Psoas muscle (tissue), 8 donors: ENCODE data around the gene RBBP8NL. TPM values are rescaled to one million over a fixed set of nuclear protein-coding genes. Genes with fewer than 3 reads are reported as not detected.
A peak's percentile ranks its signal among the peaks of the same experiment; 100 is the strongest.

Source experiments
- ATAC-seq, 4 donors: fragments of 200-7000 bp; cut with Tn5 transposase; one replicate each; pipeline ENCODE4 v1.9.1; 2020; ENCODE audit warnings: moderate library complexity in 3 of 4, mild to moderate bottlenecking in 2 of 4
- DNase-seq, 2 donors: peaks; one replicate each; pipeline ENCODE4 v3.0.0-alpha.2; 2020
- H3K27ac ChIP-seq: fragments of 200-600 bp; one replicate; pipeline ENCODE4 v1.8.0; 2022
- H3K27me3 ChIP-seq, 3 donors: fragments of 200-600 bp in 1 of 3; one replicate each; pipeline versions ENCODE4 v1.6.1 to v1.8.0; 2013 to 2022; ENCODE audit warnings: low read length in 2 of 3, mild to moderate bottlenecking in 2 of 3, moderate library complexity in 1 of 3; ENCODE audit not compliant: insufficient read depth in 3 of 3
- H3K36me3 ChIP-seq, 2 donors: fragments of 200-600 bp in 1 of 2; one replicate each; pipeline versions ENCODE4 v1.6.1 to v1.8.0; 2013 to 2022; ENCODE audit warnings: low read depth in 1 of 2, mild to moderate bottlenecking in 1 of 2, moderate library complexity in 1 of 2; ENCODE audit not compliant: insufficient read depth in 1 of 2
- H3K4me1 ChIP-seq: fragments of 200-600 bp; one replicate; pipeline ENCODE4 v1.8.0; 2022
- H3K4me3 ChIP-seq: fragments of 200-600 bp; one replicate; pipeline ENCODE4 v1.8.0; 2022; ENCODE audit warnings: mild to moderate bottlenecking
- H3K9me3 ChIP-seq: fragments of 200-600 bp; one replicate; pipeline ENCODE4 v1.8.0; 2022
- WGBS, 3 donors: extraction: QIAGEN DNeasy Blood & Tissue Kit; methylation state at CpG; one replicate each; pipeline versions ENCODE4 v1.1.6 to v1.1.7; 2013; 5-methylcytosine and 5-hydroxymethylcytosine counted together
- intact Hi-C, 2 donors: fragments of 100-400 bp; cut with DNase I; formaldehyde crosslinking; loops; one replicate each; pipeline versions ENCODE4 v1.11.0 to v1.14.2; 2022
- long read RNA-seq, 2 donors: library from polyadenylated mRNA; unstranded; transcript quantifications; one replicate each; pipeline ENCODE4 v2.0.0, GENCODE V29; 2021
- polyA plus RNA-seq, 3 donors: library from polyadenylated mRNA; stranded (reverse); fragments of 200-250 nt; gene quantifications; one replicate each; pipeline ENCODE4 v1.2.3, GENCODE V29; 2013
- total RNA-seq, 4 donors: library from RNA; stranded (reverse); fragmentation: NEBNext Ultra II Directional in 2 of 4; extraction: Animal tissue kit (Norgen Biotek cat#: 25700) in 2 of 4; gene quantifications; one replicate each; pipeline versions ENCODE4 v1.2.1 to v1.2.4, GENCODE V29; 2021 to 2023
- TF ChIP-seq, protein P1 (sequence below): fragments of 200-600 bp; IDR thresholded peaks from one replicate; pipeline ENCODE4 v1.8.0; 2022; ENCODE audit warnings: antibody characterized with exemption
- donor health status: healthy with polysubstance abuse.
- donor health status: DM: no; HTN: no; CAD: no; lungs with moderate emphysema.
- donor health status: Bipolar disorder and iron deficiency.
- donor health status: healthy.
- donor health status: DM: yes; HTN: yes; CAD: no.
- donor health status: DM: no; HTN: no; CAD: no.
- donor health status: DM: no; HTN: no; CAD: no.
- donor health status: DM: yes; HTN: yes; CAD: no.

Gene RBBP8NL, protein sequence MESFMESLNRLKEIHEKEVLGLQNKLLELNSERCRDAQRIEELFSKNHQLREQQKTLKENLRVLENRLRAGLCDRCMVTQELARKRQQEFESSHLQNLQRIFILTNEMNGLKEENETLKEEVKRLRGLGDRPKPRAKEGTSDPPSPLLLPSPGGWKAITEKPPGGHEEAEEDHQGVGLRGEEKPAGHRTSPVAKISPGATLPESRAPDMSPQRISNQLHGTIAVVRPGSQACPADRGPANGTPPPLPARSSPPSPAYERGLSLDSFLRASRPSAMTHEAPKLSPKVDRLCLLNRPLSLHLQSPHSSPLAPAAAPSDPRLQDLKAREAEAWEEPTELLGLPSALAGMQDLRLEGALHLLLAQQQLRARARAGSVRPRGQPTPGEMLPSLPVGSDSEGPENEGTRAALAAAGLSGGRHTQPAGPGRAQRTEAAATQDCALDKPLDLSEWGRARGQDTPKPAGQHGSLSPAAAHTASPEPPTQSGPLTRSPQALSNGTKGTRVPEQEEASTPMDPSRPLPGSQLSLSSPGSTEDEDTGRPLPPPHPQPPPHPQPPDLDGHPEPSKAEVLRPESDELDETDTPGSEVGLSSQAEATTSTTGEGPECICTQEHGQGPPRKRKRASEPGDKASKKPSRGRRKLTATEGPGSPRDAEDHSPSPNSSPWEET
- not detected for total RNA-seq
- under 1 TPM in 2 of 3 donors, not detected in 1; 0.03 to 0.08 TPM for polyA plus RNA-seq
- long read RNA-seq, donor 1: 0 reads
- long read RNA-seq, donor 2: 0 reads

DNA sequence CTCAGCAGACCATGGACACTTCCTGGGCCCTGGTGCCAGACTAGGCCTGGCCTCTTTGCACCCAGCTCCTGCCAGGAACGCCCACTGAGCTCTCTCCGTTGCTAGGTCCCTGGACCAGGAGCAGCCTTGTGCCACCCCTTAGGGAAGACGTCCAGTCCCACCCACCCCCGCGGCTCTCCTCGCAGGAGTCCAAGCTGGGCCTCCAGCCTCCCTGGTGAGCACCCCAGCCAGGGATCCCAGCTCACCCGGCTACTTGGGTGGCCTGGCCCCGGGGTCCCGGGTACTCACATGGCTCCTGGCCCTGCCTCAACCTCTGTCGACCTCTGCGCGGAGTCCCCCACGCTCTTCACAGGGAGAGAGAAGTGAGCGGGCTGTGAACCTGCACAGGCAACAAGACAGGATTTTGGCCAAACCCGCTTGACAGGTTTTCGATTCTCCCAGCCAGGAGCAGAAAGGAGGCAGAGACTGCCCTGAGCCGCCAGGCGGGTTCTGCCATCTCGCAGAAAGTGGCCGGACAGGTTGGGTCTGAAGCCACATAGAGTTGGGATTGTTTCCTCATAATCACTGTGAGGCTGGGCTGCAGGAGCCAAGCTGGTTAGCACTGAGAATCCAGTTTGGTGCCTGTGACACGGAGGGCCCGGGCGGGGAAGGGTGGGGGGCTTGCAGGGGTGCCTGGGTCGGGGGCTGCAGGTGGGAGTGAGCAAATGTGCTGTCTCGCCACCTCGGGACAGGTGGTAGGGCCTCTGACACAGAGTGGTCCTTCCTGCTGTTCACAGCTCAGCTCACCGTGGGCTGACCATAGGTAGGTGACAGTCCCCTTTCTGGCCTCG lies at the start of gene RBBP8NL:
Gene RBBP8NL (minus strand): TSS at position 368 of the 830 bp plus-strand sequence. CDS start 7,892 bp downstream, outside the sequence.
- no peak within 1 kb of the TSS for H3K4me3 ChIP-seq
- H3K36me3 ChIP-seq: no peaks in the 10 kb centered on the region
- H3K4me1 ChIP-seq: no peaks in the 10 kb centered on the region
- intact Hi-C loops: no loop called here
- WGBS, 3 donors: 73 to 79% (median 76%) methylated on average over 28 of the region's 28 CpGs
- no peaks in the 10 kb centered on the region for H3K9me3 ChIP-seq
- DNase-seq (no peak), ATAC-seq (no peak)
- TF ChIP-seq, protein P1, sequence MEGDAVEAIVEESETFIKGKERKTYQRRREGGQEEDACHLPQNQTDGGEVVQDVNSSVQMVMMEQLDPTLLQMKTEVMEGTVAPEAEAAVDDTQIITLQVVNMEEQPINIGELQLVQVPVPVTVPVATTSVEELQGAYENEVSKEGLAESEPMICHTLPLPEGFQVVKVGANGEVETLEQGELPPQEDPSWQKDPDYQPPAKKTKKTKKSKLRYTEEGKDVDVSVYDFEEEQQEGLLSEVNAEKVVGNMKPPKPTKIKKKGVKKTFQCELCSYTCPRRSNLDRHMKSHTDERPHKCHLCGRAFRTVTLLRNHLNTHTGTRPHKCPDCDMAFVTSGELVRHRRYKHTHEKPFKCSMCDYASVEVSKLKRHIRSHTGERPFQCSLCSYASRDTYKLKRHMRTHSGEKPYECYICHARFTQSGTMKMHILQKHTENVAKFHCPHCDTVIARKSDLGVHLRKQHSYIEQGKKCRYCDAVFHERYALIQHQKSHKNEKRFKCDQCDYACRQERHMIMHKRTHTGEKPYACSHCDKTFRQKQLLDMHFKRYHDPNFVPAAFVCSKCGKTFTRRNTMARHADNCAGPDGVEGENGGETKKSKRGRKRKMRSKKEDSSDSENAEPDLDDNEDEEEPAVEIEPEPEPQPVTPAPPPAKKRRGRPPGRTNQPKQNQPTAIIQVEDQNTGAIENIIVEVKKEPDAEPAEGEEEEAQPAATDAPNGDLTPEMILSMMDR: no peak
- no peak within 1 kb of the TSS for H3K27ac ChIP-seq
- peaks cover 0 to 26% (median 9%) of the 10 kb centered on the region in 3 donors for H3K27me3 ChIP-seq

- intact Hi-C loops: no loop called here
- WGBS, 3 donors: 3 to 4% (median 3%) methylated on average over 58 to 82 of the region's 82 CpGs
- H3K27ac ChIP-seq: no peak overlapping the region
- peaks cover 0 to 72% (median 35%) of the 10 kb centered on the region in 3 donors for H3K27me3 ChIP-seq
- peak overlapping the region; percentile 51 for H3K4me3 ChIP-seq
- no peak for DNase-seq
- H3K36me3 ChIP-seq: no peaks in the 10 kb centered on the region
- H3K9me3 ChIP-seq: no peaks in the 10 kb centered on the region
- H3K4me1 ChIP-seq: peaks cover 19% of the 10 kb centered on the region
- peak; percentile 31 to 59 (median 47) for ATAC-seq
- TF ChIP-seq, protein P1: no peak
Observed at GRCh38 chr20:62476056-62476838, 48.9 kb upstream of the RBBP8NL start.

GRCh38 chr20:62475772-62476055 lies 48.4 kb upstream of the RBBP8NL start, which contains the start of gene GATA5:
TSS of gene GATA5 (minus strand) at chr20:62475995. CDS start at chr20:62475521, 474 bp downstream.
- ATAC-seq: peak in 3 of 4 donors; percentile 5 to 9 (median 7)
- TF ChIP-seq, protein P1: no peak
- intact Hi-C loops: no loop called here
- WGBS, 3 donors: 0% methylated on average over 1 to 37 of the region's 37 CpGs
- H3K27me3 ChIP-seq: peaks cover 0 to 76% (median 34%) of the 10 kb centered on the region in 3 donors
- peaks cover 19% of the 10 kb centered on the region for H3K4me1 ChIP-seq
- H3K36me3 ChIP-seq: no peaks in the 10 kb centered on the region
- H3K9me3 ChIP-seq: no peaks in the 10 kb centered on the region
- no peak within 1 kb of the TSS for H3K27ac ChIP-seq
- DNase-seq: no peak
- peak within 1 kb of the TSS; percentile 51 for H3K4me3 ChIP-seq
